HG02642 (cell line): ENCODE results near the gene BRD7.
"Not testable (repeated sequence)": the region's sequence is repeated elsewhere in the genome, so short reads cannot be mapped to it uniquely, and the experiment has no call there.

Source experiments
- ATAC-seq: cut with Tn5 transposase; IDR thresholded peaks from one replicate; pipeline ENCODE4 v1.9.1; 2021; ENCODE audit warnings: mild to moderate bottlenecking; ENCODE audit not compliant: unreplicated experiment, poor library complexity

BRD7 gene

GRCh38 chr16:50360033-50360778 is 8.6 kb downstream of the BRD7 start:
- ATAC-seq, result no peak

GRCh38 chr16:50359626-50360025 is 9.2 kb downstream of the BRD7 start:
- no peak for ATAC-seq

- ATAC-seq, result no peak
Measured at GRCh38 chr16:50354629-50355456, 13.9 kb downstream of the BRD7 start.

GRCh38 chr16:50354082-50354481 is 14.7 kb downstream of the BRD7 start:
- ATAC-seq, result no peak

- no peak for ATAC-seq
Measured at GRCh38 chr16:50351952-50352351, 16.8 kb downstream of the BRD7 start.

GRCh38 chr16:50351116-50351515 is 17.7 kb downstream of the BRD7 start:
- no peak for ATAC-seq

GRCh38 chr16:50345210-50345609 is 23.6 kb downstream of the BRD7 start:
- not testable (repeated sequence) for ATAC-seq

- not testable (repeated sequence) for ATAC-seq
Measured at GRCh38 chr16:50343566-50343965, 25.2 kb downstream of the BRD7 start.

- no peak for ATAC-seq
Measured at GRCh38 chr16:50340578-50340977, 28.2 kb downstream of the BRD7 start.

GRCh38 chr16:50338371-50339231 is 30.2 kb downstream of the BRD7 start:
- ATAC-seq, result no peak

GRCh38 chr16:50336884-50337283 is 31.9 kb downstream of the BRD7 start:
- no peak for ATAC-seq

GRCh38 chr16:50335196-50335958 is 33.4 kb downstream of the BRD7 start:
- ATAC-seq, result no peak

GRCh38 chr16:50334106-50334975 is 34.4 kb downstream of the BRD7 start:
- ATAC-seq, result no peak

GRCh38 chr16:50332599-50332998 is 36.2 kb downstream of the BRD7 start:
- no peak for ATAC-seq

- ATAC-seq, result no peak
Measured at GRCh38 chr16:50331570-50331969, 37.2 kb downstream of the BRD7 start.

GRCh38 chr16:50329446-50330189 is 39.2 kb downstream of the BRD7 start:
- no peak for ATAC-seq

- ATAC-seq, result no peak
Measured at GRCh38 chr16:50326835-50327465, 41.8 kb downstream of the BRD7 start.

- ATAC-seq, result no peak
Measured at GRCh38 chr16:50326264-50326663, 42.5 kb downstream of the BRD7 start.
